GM19351 (cell line): ENCODE results near the gene MYF6.
"Not testable (repeated sequence)": the region's sequence is repeated elsewhere in the genome, so short reads cannot be mapped to it uniquely, and the experiment has no call there.

Source experiments
- ATAC-seq: cut with Tn5 transposase; IDR thresholded peaks from one replicate; pipeline ENCODE4 v1.9.1; 2021; ENCODE audit warnings: mild to moderate bottlenecking, moderate library complexity; ENCODE audit not compliant: unreplicated experiment

The MYF6 gene

GRCh38 chr12:80707126-80707829 is at the start of gene MYF6:
TSS of gene MYF6 (plus strand) at chr12:80707634. CDS start at chr12:80707720, 86 bp downstream.
- ATAC-seq = no peak

GRCh38 chr12:80659512-80660063 is 47.8 kb upstream of the MYF6 start:
- no peak for ATAC-seq

GRCh38 chr12:80662586-80662985 is 44.8 kb upstream of the MYF6 start:
- ATAC-seq = no peak

- ATAC-seq = no peak
Observed at GRCh38 chr12:80670214-80670613, 37.2 kb upstream of the MYF6 start.

- ATAC-seq = not testable (repeated sequence)
Observed at GRCh38 chr12:80676042-80676636, 31.3 kb upstream of the MYF6 start.

- no peak for ATAC-seq
Observed at GRCh38 chr12:80676856-80677255, 30.6 kb upstream of the MYF6 start.

GRCh38 chr12:80677994-80678393 is 29.4 kb upstream of the MYF6 start:
- ATAC-seq = no peak

- no peak for ATAC-seq
Observed at GRCh38 chr12:80679346-80680131, 27.9 kb upstream of the MYF6 start.

GRCh38 chr12:80681287-80681686 is 26.1 kb upstream of the MYF6 start:
- ATAC-seq = peak; percentile 91

GRCh38 chr12:80681786-80682185 is 25.6 kb upstream of the MYF6 start:
- ATAC-seq = no peak

- no peak for ATAC-seq
Observed at GRCh38 chr12:80684077-80684495, 23.3 kb upstream of the MYF6 start.

GRCh38 chr12:80690090-80690489 is 17.3 kb upstream of the MYF6 start:
- ATAC-seq = no peak

- ATAC-seq = no peak
Observed at GRCh38 chr12:80690513-80690912, 16.9 kb upstream of the MYF6 start.

GRCh38 chr12:80692114-80692513 is 15.3 kb upstream of the MYF6 start:
- peak; percentile 71 for ATAC-seq

GRCh38 chr12:80697270-80697887 is 10.1 kb upstream of the MYF6 start:
- no peak for ATAC-seq

GRCh38 chr12:80698256-80698655 is 9.2 kb upstream of the MYF6 start:
- ATAC-seq = no peak

- no peak for ATAC-seq
Observed at GRCh38 chr12:80698847-80699542, 8.4 kb upstream of the MYF6 start.

- ATAC-seq = no peak
Observed at GRCh38 chr12:80700327-80700726, 7.1 kb upstream of the MYF6 start.

- ATAC-seq = no peak
Observed at GRCh38 chr12:80701388-80701787, 6.0 kb upstream of the MYF6 start.
